ENCODE measurements around the gene PITPNM1.

Gene PITPNM1

DNA sequence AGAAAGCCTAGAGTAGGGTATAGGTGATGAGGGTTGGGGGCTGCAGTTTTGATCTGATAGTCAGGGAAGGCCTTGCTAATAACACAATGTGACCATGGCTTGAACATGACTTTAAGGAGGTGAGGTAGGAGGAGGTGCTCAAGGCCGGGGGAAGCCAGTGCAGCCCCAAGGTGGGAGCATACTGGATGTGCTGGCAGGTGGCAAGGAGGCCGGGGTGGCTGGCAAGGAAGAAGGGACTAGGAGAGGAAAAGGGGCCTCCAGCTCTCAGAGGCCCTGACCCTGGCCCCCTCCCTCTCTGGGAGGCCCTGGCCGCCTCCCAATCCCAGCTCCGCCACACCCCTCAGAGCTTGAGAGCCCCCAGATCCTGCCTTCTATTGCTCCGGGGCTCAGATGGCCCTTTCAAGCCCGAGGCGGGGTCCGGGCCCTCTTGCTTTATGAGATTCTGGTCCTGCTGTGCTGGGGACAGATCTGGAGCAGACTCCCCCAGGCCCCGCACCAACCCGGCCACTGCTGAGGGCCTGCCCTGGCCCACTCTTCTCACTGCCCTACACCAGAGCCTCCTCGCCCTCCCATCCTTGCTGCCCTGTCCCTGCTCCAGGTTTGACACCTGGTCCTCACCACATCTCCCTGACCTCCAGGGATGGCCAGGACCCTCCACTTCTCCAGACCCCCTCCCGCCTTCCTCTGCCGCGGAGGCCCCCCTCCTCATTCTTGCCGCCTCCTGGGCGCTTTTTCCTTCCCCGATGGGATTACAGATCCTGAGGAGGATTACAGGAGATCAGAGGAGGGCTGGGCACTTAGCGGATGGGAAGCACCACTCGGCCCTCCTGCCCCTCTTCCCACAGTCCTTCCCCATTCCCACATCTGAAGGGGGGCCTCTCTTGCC lies 1.8 kb downstream of the PITPNM1 start:
- DNase-seq (ENCODE audit: low read depth) = no peak

- DNase-seq (ENCODE audit: low read depth) = no peak
Observed at GRCh38 chr11:67502328-67502979, 2.7 kb downstream of the PITPNM1 start.

DNA sequence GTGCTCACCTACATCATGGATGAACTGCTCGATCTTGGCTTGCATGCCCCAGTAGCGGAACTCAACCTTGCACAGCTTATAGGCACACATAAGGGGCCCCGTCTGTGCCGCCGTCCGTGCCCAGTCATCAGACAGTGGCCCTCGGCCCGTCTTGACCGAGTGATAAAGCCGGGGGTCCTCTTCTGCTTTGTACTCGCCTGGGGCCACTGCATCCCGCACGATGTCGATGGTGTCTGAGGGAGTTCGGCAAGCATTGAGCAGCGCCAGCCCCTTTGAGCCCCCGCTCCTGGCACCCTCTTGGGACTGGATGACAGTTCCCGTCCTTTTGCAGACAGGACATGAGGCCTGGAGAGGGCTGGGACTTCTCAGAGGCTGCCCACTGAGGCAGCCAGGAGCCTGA lies 3.3 kb downstream of the PITPNM1 start:
- DNase-seq (ENCODE audit: low read depth) = no peak

- DNase-seq (ENCODE audit: low read depth) = no peak
Observed at GRCh38 chr11:67500831-67501715, 4.1 kb downstream of the PITPNM1 start.

- DNase-seq (ENCODE audit: low read depth) = peak; percentile 57
Observed at GRCh38 chr11:67500484-67500821, 4.7 kb downstream of the PITPNM1 start.

DNA sequence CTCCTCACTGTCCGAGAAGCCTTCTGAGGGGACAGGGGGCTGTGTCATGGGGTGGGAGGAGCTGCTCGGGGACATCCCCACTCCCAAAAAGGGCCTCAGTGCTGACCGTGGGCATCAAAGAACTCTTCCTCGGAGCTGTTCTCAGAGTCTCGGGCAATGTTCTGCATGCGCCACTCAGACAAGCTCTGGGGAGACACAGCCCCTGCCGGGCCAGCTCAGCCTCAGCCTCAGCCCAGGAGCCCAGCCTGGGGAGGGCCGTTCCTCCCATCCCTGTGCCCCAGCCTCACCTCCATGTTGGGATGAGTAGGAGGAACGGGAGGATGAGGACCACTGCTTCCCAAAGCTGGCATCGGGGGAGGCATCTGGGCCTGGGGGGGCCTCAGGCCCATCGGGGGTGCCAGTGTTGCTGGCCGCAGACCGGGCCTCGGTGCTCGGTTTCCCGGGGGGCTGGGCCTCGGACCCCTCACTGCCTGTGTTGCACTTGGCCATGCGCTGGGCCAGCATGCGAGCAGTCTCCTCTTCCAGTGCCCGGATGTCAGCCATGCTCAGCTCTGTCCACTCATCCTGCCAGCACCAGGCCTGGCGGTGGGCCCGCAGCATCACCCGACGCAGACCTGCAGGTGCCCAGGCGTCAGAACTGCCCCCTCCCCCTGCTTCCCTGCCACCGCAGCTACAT lies 5.2 kb downstream of the PITPNM1 start:
- DNase-seq (ENCODE audit: low read depth) = no peak

DNA sequence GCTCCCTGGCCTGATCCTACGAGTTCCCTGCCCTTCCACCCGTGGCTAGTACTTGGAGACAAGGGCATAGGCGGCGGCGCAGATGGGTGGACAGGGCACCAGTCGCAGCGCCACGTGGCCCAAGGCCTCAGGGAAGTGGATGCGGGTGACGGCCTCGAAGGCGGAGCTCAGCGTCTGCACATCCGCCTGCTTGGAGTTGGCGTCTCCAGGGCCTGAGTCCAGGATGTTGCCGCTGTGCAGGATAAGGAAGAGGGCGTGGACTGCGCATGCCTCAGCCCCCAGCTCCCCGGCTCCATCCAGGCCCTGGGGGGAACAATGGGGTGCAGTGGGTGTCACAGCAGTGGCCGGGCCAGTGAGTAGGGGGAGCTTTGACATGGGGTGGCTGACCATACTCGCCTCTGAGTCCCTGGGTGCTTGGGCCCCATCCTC lies 6.6 kb downstream of the PITPNM1 start:
- no peak for DNase-seq (ENCODE audit: low read depth)

- no peak for DNase-seq (ENCODE audit: low read depth)
Observed at GRCh38 chr11:67497656-67498291, 7.4 kb downstream of the PITPNM1 start.

DNA sequence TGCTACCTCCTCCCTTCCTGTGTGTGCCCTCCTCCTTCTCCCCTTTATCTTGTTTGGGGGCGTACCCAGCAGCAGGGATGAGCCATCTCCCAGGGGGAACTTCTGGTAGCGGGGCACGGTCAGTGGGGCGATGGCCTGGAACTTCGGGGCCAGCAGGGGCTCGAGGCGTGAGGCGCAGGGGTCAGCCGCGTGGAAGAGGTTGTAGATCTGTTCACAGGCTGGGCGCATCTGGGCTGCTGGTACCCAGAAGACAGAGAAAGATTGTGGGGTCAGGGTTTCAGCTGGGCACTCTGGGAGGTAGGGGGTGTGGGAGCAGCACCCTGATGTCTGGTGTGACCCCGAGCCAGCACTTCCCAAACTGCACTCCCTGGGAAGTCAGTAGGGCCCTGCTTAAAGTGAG lies 9.1 kb downstream of the PITPNM1 start:
- no peak for DNase-seq (ENCODE audit: low read depth)

GRCh38 chr11:67495234-67496005 lies 9.7 kb downstream of the PITPNM1 start:
- DNase-seq (ENCODE audit: low read depth) = no peak

DNA sequence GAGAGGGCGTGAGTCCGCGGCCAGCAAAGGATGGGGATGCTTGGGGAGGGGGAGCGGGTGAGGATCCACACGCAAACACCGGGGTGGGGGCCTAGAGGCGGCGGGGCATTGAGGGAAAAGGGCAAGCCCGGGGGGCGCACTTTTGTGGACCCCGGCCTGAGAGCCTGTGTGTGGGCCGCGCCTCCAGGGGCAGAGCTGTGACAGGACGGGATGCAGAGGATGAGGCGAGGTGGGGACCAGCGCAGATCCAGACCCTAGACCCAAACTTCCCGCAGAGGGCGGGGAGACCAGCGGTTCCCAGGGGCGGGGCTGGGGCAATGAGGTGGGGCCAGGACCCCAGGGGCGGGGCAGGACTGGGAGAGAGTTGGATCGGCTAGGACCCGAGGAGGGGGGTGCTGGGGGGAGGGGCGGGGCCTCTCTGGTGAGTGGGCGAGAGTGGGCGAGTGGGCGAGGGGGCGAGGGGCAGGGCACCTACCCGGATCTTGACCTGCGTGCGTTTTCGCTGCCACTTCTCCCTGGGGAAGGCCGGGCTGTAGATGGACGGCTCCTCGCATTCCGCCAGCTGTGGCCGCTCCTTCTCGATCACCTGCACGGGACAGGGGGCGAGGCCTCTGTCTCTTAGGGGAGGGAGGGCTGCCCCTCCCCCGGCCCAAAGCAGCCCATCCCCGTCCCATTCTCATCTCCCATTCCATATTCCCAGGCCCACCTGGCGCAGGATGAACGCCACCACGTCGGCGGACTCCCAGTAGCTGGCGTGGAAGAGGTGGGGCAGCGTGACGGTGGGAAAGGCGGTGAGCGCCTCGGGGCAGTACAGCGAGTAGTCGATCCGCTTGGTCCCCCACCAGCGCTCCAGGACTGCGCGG lies 10.6 kb downstream of the PITPNM1 start:
- no peak for DNase-seq (ENCODE audit: low read depth)

DNA sequence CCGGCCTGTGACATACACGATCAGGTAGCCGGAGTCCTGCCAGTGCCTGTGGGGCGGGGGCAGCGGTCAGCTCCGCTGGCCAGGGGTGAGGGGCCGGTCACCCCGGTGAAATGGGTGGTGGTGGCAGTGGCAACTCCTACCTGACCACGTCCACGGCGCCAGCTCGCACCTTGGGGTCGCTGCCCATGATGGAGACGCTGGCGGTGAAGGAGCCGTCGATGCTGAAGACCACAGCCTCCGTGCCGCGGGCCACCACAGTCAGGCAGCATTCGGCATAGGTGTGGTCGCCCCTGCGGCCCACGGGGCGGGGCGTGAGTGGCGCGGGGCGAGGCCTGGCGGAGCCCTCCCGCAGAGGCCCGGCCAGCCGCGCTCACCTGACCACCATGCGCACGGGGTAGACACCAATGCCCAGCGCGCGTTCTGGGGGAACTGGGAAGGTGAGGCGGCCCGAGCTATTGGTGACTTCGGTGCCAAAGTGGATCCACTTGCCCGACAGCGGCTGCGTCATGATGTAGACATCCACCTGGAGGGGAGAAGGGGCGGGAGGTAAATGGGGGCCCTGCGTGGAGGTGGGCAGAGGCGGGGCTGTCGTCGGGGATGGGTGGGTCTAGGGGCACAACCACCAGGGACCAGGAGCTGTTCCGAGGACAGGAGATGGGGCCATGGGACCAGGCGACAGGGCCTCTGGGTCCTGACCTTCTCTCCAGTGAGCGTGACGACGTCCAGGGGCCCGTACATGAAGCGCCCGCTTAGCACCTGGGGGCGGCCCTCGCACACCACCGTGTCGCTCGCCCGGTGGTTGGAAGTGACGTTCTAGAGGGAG lies 11.4 kb downstream of the PITPNM1 start:
- DNase-seq (ENCODE audit: low read depth) = no peak

DNA sequence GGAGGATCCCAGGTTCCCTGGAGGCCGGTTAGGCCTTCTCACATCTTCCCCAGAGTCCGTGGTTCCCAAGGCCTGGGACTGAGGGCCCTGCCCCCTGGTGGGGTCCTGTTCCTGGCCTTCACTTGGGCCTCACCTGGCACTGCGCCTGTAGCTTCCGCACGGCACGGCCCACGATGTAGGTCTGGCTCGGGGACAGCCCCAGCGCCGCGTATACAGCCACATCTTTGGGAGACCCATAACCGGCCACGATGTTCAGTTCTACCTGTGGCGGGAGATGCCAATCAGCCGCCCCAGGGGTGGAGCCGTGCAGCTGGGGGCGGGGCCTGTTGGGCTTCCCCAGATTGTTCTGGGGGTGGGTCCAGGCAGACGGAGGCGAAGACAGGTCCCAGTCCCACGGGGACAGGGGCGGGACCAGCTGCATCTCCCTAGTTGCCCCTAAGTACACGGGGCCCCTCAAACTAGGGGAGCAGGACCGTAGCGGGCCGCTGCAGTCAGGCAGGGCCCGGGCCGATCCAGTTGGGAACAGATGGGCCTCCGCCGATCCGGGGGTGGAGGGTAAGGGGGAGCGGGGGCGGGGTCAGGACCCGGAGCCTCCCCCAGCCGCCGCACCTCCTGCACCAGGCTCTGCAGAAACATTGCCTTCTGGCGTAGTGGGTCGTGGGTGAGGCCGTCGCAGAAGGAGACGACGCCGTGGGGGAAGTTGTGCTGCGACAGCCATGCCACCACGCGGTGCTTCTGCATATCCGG lies 12.2 kb downstream of the PITPNM1 start:
- no peak for DNase-seq (ENCODE audit: low read depth)

DNA sequence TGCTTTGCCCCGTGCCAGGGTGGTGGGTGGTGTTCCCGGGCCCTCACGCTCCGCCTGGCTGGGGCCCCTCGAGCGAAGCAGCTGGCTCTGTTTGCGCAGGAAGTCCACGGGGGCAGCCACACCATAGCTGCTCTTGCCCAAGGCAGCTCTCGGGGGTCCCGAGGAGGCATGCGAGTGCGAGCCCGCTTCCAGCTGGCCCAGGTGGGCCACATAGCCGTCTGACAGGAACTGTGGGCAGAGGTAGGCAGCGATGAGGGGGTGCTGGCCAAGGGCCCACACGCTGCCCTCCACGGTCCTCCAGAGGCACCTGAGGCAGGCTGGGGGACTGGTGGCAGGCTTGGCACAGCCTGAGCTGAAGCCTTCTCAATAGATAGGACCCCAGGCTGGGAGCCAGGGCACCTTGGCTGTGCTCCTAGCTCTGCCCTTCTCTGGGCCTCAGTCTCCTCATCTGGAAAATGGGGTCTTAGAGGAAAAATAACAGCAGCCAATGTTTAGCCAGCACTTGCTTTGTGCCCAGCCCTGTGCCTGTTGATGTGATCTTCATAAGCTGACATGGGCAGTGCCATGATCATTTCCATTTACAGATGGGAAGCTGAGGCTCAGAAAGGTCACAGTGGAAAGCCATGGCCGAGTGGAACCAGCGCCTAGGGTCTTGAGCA lies 13.0 kb downstream of the PITPNM1 start:
- DNase-seq (ENCODE audit: low read depth) = no peak

DNA sequence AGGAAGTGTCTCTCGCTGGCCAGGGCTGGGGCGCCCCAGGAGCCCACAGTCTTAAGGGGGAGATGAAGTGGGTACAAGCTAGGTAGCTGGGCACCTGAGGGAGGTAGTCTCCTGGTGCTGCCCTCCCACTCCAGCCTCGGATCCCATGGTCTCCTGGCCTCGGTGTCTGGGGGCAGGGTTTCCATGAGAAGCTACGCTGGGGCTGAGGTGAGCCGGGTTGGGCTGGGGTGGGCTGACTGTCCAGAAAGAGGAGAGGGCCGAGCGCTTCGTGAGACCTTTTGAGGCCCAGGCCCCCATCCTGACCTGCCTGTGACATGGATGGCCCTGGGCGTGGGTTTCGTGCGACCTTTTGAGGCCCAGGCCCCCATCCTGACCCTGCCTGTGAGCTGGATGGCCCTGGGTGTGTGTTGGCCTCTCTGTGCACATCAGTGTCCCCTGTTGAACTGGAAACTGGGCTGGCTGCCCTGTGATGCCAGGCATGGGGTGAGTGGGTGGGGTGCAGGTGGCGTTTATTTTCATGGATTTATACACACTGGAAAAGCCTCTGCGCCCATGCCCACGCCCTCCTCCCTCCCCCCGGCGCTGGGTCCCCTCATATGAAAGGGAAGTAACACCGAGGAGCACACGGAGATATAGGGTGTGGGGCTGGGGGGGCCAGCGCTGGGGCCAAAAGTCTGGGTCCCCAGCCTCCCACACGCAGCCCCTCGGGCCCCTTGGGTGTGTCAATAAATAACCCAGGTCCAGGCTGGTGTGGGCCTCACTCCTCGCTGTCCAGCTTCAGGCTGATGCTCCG lies 13.7 kb downstream of the PITPNM1 start:
- no peak for DNase-seq (ENCODE audit: low read depth)

DNA sequence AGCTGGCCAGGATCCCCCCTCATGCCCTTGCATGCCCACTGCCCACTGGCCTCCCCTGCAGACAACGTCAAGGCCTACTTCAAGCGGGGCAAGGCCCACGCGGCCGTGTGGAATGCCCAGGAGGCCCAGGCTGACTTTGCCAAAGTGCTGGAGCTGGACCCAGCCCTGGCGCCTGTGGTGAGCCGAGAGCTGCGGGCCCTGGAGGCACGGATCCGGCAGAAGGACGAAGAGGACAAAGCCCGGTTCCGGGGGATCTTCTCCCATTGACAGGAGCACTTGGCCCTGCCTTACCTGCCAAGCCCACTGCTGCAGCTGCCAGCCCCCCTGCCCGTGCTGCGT lies 14.5 kb downstream of the PITPNM1 start:
- DNase-seq (ENCODE audit: low read depth) = no peak

All from CMK (cell line).